Hematopoietic multipotent progenitor cell treated with erythropoietin and hydrocortisone succinate and interleukin-3 and kit ligand, for 6 days (in vitro differentiated cells): Measurements from ENCODE around the gene TIMM22.

Experiments
- DNase-seq: peaks from one replicate; pipeline ENCODE4 v3.0.0-alpha.2; 2015

The TIMM22 gene

DNA sequence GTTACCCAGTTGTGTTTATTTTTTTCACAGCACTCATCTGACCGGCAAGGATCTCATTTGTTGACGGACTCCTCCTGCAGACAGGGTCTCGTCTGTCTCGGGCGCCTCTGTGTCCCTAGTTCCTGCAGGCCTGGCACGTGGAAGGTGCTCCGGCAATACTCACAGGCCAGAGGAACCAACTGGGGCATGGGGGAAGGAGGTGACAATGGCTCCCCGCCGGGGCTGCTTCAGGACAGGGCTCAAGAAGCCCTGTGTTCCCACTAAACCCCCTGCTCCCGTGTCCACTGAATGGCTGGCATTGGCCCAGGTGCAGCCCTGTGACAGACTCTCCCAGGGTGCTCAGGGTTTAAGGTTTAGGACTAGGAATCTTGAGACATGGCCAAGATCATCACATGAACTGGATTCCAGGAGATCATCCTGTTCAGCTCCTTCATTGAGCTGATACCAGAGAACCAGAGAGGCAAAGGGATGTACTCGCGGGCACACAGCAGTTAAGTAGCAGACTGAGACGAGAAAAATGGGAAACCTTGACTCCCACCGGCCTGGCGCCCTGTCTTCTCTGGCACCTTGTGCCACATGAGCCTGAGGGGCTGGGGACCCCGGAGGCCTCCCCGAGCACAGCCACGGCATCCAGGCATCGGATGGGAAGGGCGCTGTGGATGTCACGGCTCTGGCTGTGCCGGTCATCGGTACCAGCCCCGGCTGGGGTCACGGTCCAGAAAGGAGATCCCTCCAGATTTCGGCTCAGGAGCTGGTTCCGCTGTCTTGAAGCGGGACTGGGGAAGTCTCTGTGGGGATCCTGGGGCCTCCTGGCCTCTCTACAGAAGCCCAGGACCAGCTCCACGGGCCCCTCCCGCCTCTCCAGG, 29.0 kb downstream of the TIMM22 start:
- no peak for DNase-seq

- DNase-seq, result no peak
Measured at GRCh38 chr17:1026599-1026975, 29.7 kb downstream of the TIMM22 start.

DNA sequence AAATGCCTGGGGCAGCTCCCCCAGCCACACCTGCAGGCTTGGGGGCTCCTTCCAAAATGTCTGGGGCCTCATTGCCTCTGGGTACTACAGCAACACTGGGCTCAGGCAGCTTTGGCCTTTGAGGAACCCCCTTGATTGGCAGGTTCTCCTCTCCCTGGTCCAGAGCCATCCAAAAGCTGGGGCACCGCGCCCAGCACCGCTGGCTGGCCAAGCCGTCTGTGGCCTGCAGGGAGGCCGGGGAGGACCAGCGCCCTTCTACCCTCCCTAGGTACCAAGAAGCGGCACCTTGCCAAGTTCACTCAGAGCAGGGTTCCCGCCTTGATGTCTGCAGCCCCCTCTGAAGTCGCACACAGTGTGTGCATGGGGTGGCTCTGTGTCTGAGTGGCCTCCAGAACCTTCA, 30.1 kb downstream of the TIMM22 start:
- no peak for DNase-seq

- no peak for DNase-seq
Measured at GRCh38 chr17:1029196-1029921, 32.4 kb downstream of the TIMM22 start.

DNA sequence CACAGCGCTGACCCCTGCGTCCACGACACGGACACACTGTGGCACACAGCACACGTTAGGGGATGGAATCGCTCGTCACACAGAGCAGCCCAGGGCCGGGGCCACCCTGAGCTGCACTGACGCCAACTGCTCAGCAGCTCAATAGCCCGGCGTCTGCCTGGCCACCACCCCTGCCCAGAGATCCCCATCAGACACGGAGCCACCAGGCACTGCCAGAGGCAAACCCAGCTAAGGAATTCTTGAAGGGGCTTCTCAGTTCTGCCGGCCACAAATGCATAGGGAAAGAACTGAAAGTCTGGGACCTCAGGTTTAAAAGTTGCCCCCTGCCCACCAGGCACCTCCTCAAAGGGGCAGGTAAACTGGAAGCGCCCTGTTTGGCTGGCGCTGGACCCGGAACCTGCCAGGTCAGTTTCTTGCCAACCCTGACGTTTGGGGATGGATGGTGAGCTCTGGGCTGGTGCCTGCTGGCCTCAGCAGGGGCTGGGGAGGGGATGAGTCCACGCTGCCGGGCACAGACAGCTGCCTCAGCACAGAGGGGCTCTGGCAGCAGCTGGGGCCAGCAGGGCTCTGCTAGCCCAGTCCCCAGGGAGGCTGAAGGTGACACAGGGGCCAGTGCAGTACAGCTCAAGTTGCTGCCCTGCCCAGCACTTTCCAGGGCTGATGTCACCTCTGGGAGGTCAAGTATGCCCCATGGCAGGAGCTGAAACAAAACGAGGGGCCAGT, 33.2 kb downstream of the TIMM22 start:
- no peak for DNase-seq

DNA sequence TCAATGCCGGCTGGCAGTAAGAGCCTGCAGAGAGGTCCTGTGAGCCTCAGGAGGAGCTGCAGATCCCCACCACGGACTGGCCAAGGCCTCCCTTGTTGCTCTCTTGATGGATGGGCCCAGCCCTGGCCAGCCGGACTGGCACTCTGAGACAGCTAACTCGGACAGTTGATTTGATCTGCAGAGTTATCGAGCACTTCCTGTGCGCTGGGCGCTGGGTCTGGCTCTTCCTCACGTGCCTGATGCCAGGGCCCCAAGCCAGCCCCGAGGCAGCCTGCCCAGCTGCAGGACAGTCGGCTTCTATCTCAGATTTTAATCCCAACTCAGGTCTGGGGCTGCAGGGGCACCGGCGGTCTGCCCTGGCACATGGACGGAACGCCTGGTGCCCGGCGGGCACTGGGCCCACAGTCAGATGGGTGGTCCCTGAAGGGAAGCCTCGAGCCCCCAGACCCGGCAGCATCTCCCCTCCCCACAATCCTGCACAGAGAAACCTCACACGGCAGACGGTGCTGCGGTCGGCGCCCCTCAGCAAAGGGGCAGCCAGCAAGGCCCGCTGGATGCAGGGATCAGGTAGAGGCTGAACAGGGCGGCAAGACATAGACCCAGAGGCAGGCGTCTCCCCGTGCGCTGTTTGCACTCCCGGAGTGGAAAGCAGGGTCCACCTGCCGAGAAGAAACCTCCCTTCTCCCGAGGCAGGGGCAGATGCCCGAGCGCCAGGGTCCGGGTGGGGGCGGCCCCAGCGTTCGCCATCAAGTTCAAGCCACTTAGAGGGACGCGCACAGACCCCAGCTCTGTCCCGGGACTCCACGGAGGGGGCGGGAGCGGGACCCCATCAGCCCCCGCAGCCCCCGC, 34.0 kb downstream of the TIMM22 start:
- no peak for DNase-seq

- no peak for DNase-seq
Measured at GRCh38 chr17:1031711-1032110, 34.8 kb downstream of the TIMM22 start.

- no peak for DNase-seq
Measured at GRCh38 chr17:1032391-1032790, 35.5 kb downstream of the TIMM22 start.

- DNase-seq, result peak; percentile 28
Measured at GRCh38 chr17:1033503-1033902, 36.6 kb downstream of the TIMM22 start.

GRCh38 chr17:1034652-1035210, 37.8 kb downstream of the TIMM22 start:
- DNase-seq, result no peak

DNA sequence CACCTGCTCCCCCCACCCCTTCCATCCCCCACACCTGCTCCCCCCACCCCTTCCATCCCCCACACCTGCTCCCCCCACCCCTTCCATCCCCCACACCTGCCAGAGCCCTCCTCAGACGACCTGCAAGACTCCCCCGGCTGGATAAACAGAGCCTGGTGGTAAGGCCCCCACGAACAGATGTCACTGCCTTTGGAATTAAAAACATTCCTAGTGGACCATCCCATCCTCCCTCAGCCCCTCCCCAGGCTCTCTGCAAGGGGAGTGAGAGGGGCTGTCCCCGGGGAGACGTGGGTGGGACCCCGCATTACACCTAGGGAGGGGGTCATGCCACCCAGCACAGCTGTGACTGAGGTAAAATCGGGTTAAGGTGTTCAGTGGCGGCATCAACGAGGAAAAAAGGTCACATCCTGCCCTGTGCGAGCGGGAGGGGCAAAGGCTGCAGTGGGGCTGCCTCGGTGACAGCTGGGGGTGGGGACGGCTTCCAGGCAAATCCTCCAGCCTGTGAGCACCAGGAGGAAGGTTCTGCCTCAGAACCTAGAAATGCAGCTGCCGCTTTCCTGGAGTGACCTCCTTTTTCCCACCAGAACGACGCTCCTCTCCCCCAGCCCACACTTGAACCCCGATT, 38.7 kb downstream of the TIMM22 start:
- no peak for DNase-seq

DNA sequence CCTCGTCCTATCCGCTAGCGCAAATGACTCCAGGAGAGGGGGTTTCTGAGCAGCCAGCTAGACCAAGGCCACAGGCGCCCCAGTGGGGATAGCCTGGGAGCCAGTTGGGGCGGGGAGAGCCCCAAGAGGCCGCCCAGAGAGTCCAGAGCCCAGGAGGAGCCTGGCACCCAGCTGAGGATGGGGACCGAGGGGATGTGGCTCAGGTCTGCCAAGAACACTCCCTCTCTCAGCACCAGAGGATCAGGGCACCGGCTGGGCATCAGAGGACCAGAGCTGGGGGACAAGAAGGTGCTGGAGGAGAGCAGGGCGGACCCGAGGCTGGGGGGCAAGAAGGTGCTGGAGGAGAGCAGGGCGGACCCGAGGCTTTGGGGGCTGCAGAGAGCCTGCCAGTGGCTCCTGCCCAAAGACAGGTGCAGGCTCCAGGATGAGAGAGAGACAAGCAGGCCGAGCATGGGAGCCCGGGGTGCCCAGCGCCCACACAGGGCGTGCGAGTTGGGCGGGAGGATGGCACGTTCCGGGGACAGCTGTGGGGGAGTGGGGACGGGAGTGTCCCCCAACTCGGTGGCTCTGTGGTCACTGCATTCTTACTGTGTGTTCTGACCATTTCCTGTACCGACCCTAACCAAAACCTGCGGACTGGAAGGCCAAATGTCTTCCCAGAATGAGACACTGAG, 39.4 kb downstream of the TIMM22 start:
- no peak for DNase-seq

DNA sequence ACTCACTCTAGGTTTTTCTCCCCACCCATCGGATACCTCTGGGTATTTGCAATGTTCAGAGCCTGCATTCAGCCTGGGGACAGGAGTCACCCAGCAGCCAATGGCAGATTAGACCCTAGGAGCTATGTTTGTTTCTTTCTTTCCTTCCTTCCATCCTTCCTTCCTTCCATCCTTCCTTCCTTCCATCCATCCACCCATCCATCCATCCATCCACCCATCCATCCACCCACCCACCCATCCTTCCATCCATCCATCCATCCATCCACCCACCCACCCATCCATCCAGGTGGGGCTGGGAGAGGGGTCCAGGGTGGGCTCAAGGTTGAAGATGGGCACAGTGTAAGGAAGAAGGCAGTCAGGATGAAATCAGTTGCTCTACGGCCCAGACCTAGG, 39.9 kb downstream of the TIMM22 start:
- no peak for DNase-seq

- no peak for DNase-seq
Measured at GRCh38 chr17:1037238-1037879, 40.4 kb downstream of the TIMM22 start.

GRCh38 chr17:1038459-1039122, 41.7 kb downstream of the TIMM22 start:
- no peak for DNase-seq

- no peak for DNase-seq
Measured at GRCh38 chr17:1039123-1039507, 42.2 kb downstream of the TIMM22 start.

DNA sequence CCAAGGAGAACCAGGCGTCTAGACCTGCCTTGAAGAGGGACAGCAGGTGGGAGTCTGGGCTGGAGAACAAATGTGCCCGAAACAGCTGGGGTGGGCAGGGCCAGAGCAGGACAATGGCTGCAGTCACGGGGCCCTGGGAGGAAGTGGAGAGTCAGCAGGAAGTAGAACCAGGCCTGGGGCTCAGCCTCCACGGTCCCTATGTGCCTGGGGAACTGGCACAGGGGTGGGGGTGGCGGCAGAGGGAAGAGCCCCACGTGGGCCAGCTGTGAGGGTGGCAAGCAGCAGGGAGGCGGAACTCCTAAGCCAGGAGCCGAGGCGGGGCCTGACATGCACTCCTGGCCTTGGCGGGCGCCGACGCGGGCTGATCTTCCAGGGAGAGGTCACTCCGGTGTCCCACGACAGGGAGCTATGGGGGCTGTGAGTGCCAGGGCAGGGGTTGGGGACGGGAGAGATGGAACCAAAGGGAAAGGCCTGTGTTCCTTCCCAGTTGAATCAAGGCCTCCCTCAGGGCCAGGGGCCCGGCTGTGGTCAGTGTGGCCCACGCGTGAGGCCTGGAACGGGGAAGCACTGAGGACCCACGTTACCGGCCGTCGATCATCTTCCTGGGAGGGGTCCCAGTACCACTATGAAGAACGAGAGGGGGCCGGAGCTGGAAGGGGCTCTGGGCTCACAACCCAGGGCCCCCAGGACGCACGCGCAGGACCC, 42.7 kb downstream of the TIMM22 start:
- peak; percentile 65 for DNase-seq

DNA sequence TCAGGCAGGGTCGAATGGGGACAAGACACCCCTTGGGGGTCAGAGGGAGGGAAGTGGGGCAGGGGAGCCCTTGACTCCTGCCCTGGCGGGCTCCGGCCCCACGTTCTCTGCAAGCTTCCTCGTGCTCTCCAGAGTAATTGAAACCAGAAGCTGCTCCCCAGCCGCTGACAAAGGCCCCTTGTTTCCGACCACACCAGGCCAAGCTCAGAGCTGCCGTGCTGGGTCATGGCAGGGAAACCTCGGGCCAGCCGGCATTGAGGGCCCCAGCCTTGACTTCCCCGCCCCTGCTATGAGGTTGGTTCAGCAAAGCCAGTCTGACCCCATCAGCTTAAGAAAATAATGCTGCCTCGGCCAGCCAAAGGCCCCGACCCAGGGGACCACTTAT, 43.3 kb downstream of the TIMM22 start:
- DNase-seq, result no peak

DNA sequence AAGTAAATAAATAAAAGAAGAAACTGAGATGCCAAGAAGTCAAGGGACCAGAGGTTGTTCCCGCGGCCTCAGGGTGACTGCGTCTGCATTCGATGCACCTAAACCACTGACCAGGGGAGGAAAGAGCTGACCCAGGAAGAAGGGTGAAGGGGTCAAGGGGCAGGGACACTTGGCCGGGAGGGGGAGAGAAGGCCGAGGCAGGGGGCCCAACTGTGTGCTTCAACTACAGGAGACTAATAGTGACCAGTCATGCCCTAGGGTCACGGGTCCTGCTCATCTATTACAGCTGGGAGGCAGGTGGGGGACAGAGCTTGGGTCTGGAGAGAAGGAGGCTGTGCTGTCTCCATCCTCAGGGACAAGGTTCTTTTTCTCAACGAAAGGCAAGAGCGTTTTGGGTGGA, 44.8 kb downstream of the TIMM22 start:
- DNase-seq, result no peak

- no peak for DNase-seq
Measured at GRCh38 chr17:1042486-1042885, 45.6 kb downstream of the TIMM22 start.
